K562 (cell line): ENCODE results near the gene SNAP23. TPM values are rescaled to one million over a fixed set of nuclear protein-coding genes. Genes with fewer than 3 reads are reported as not detected.

Experiments used
- ATAC-seq: fragments of 200-7000 bp; cut with Tn5 transposase; 3 replicates; pipeline ENCODE4 v1.9.1; 2020; ENCODE audit warnings: moderate library complexity
- BruUV-seq: library from RNA; stranded (reverse); fragments of 400-500 nt; replicated peaks from 2 replicates; lab custom pipeline; 2021; lab: Mats Ljungman, UMichigan
- CTCF ChIA-PET: fragments of 300-600 bp; formaldehyde crosslinking; extraction: SDS; loops from one replicate; lab custom pipeline; 2021; ENCODE audit warnings: low intra/inter-chr PET ratio; lab: Yijun Ruan, JAX
- POLR2A ChIA-PET: fragments of 300-600, 350-650 bp; sonication (Branson Sonifier 250); formaldehyde crosslinking; extraction: SDS; loops from one replicate; lab custom pipeline; 2021; ENCODE audit warnings: antibody characterized with exemption, inconsistent platforms; lab: Yijun Ruan, JAX
- DNase-seq, 4 experiments: peaks; one replicate each; pipeline versions ENCODE4 v3.0.0 to v3.0.0-alpha.2; 2011 to 2018; ENCODE audit warnings: low spot score in 3 of 4, mixed read lengths in 3 of 4; ENCODE audit errors: extremely low read depth in 1 of 4
- FAIRE-seq: peaks from 2 replicates; lab custom pipeline; 2011; peaks lifted over from hg19 to GRCh38; lab: Jason Lieb, UNC
- H2AFZ ChIP-seq: 2 replicates; pipeline ENCODE4 v1.6.0; 2011; ENCODE audit warnings: low read depth, low read length, control low read depth, inconsistent platforms
- H3K27ac ChIP-seq: fragments of 200-600 bp; 3 replicates; pipeline ENCODE4 v1.8.0; 2011; ENCODE audit warnings: low read depth, mild to moderate bottlenecking, control low read depth, inconsistent platforms, low read length, moderate library complexity, mixed read lengths; ENCODE audit errors: extremely low read depth
- H3K27me3 ChIP-seq, 2 experiments: fragments of 300-600 bp in 1 of 2; 2 replicates in 1 of 2; 3 replicates in 1 of 2; pipeline versions ENCODE4 v1.6.0 to v1.8.0; 2011; ENCODE audit warnings: inconsistent platforms in 2 of 2, low read length in 2 of 2, mild to moderate bottlenecking in 1 of 2, mixed read lengths in 1 of 2, moderate library complexity in 1 of 2; ENCODE audit not compliant: control insufficient read depth in 2 of 2, insufficient read depth in 2 of 2
- H3K36me3 ChIP-seq: fragments of 300-600 bp; 3 replicates; pipeline ENCODE4 v1.8.0; 2011; ENCODE audit warnings: mild to moderate bottlenecking, low read length, inconsistent platforms; ENCODE audit not compliant: control insufficient read depth, insufficient read depth
- H3K4me1 ChIP-seq, 2 experiments: fragments of 200-600 bp in 1 of 2; replicated peaks in 1 of 2; 2 replicates in 1 of 2; 3 replicates in 1 of 2; pipeline versions ENCODE4 v1.5.1 to v1.8.0; 2011; ENCODE audit warnings: inconsistent platforms in 2 of 2, low read length in 2 of 2, mild to moderate bottlenecking in 1 of 2, mixed read lengths in 1 of 2, moderate library complexity in 1 of 2; ENCODE audit not compliant: control insufficient read depth in 2 of 2, insufficient read depth in 2 of 2
- H3K4me2 ChIP-seq: 2 replicates; pipeline ENCODE4 v1.6.1; 2011; ENCODE audit warnings: low read length, control low read depth, inconsistent platforms, mixed read lengths; ENCODE audit not compliant: insufficient read depth
- H3K4me3 ChIP-seq: fragments of 200-600 bp; sonication (generic), shearing (Covaris generic); 2 replicates; pipeline ENCODE4 v1.5.1; 2016; ENCODE audit warnings: control low read depth, inconsistent platforms
- H3K79me2 ChIP-seq: fragments of 200-600 bp; 3 replicates; pipeline ENCODE4 v1.8.0; 2011; ENCODE audit warnings: low read length, inconsistent platforms; ENCODE audit not compliant: control insufficient read depth, insufficient read depth
- H3K9ac ChIP-seq, 2 experiments: 2 replicates each; pipeline versions ENCODE4 v1.6.0 to v1.6.1; 2011; ENCODE audit warnings: low read depth in 2 of 2, low read length in 2 of 2, control low read depth in 1 of 2, inconsistent platforms in 1 of 2, mild to moderate bottlenecking in 1 of 2, mixed read lengths in 1 of 2; ENCODE audit not compliant: insufficient read depth in 1 of 2
- H3K9me1 ChIP-seq: one replicate; pipeline ENCODE4 v1.6.0; 2011; ENCODE audit warnings: inconsistent platforms, mild to moderate bottlenecking, low read length, moderate library complexity; ENCODE audit not compliant: control insufficient read depth, insufficient read depth
- H3K9me3 ChIP-seq: replicated peaks from 2 replicates; pipeline ENCODE4 v1.5.1; 2011; ENCODE audit warnings: low read depth, low read length, inconsistent platforms; ENCODE audit not compliant: control insufficient read depth, insufficient read depth
- H4K20me1 ChIP-seq: replicated peaks from 2 replicates; pipeline ENCODE4 v1.6.1; 2011; ENCODE audit warnings: low read length, inconsistent platforms, mixed read lengths; ENCODE audit not compliant: control insufficient read depth, insufficient read depth
- EGR1 ChIP-seq: fragments of 450-650 bp; conservative IDR thresholded peaks from 2 replicates; pipeline ENCODE4 v1.6.1; 2017; ENCODE audit warnings: mild to moderate bottlenecking
- LCOR ChIP-seq: sonication (generic); formaldehyde crosslinking; IDR thresholded peaks from 2 replicates; pipeline ENCODE4 v1.8.0; 2022; ENCODE audit warnings: mild to moderate bottlenecking, missing genetic modification reagents
- SRSF9 ChIP-seq: fragments of 200-400 bp; formaldehyde crosslinking; IDR thresholded peaks from 2 replicates; pipeline ENCODE4 v1.6.1; 2017; ENCODE audit warnings: low read depth, low read length, borderline replicate concordance
- TFAP4 ChIP-seq: sonication (generic); formaldehyde crosslinking; IDR thresholded peaks from 2 replicates; pipeline ENCODE4 v1.8.0; 2022; ENCODE audit warnings: missing genetic modification reagents, mild to moderate bottlenecking, moderate library complexity, borderline replicate concordance
- ZNF253 ChIP-seq: fragments of 250-450 bp; sonication (Bioruptor Pico); conservative IDR thresholded peaks from 2 replicates; pipeline ENCODE4 v1.6.1; 2021; ENCODE audit warnings: mild to moderate bottlenecking
- WGBS: fragments of 100-300 bp; shearing (Covaris generic); methylation state at CpG from one replicate; pipeline ENCODE4 v1.1.6; 2016; ENCODE audit warnings: low coverage, mixed read lengths; ENCODE audit not compliant: insufficient coverage; ENCODE audit errors: missing lambda C conversion rate; 5-methylcytosine and 5-hydroxymethylcytosine counted together
- in situ Hi-C: fragments of 300-500 bp; cut with MboI; formaldehyde crosslinking; loops from 4 replicates; pipeline ENCODE4 v1.15.0; 2018; ENCODE audit warnings: inconsistent platforms, mixed read lengths
- intact Hi-C: fragments of 100-400 bp; cut with micrococcal nuclease; formaldehyde crosslinking; loops from 2 replicates; pipeline ENCODE4 v1.14.2; 2022
- polyA plus RNA-seq, 8 experiments: library from polyadenylated mRNA; depleted of rRNA in 4 of 8; stranded (reverse) in 5 of 8; unstranded in 3 of 8; fragments of >200 nt; fragmentation: Nextera tagmentation in 2 of 8; fragmentation: Illumina TruSeq in 1 of 8; extraction: Ambion mirVana in 2 of 8; extraction: Trizol in 1 of 8; gene quantifications; 2 replicates each; pipeline versions ENCODE4 v1.2.1 to v1.2.3, GENCODE V29; 2011 to 2014; ENCODE audit warnings: inconsistent platforms in 1 of 8, missing spikeins in 1 of 8
- total RNA-seq, 7 experiments: library from RNA; depleted of rRNA in 6 of 7; stranded (reverse); fragments of >200 nt in 6 of 7; fragmentation: Illumina TruSeq in 2 of 7; extraction: Trizol in 2 of 7; gene quantifications; 2 replicates each; pipeline versions ENCODE4 v1.2.1 to v1.2.3, GENCODE V29; 2011 to 2021; ENCODE audit warnings: low replicate concordance in 1 of 7

SNAP23 gene
- total and polyA plus RNA-seq, 9 of the 15 experiments (the other 6 are each of a cell fraction or from before 2014, with no cell fraction given) = 78.9 to 168 (median 117) TPM

GRCh38 chr15:42448281-42448680 lies 47.2 kb upstream of the SNAP23 start (continued):
- TF ChIP-seq TFAP4 = no peak
- no peak for TF ChIP-seq ZNF253 (CRISPR knock-in tag)

- 93% methylated on average over 12 of the region's 13 CpGs for WGBS
- H3K36me3 ChIP-seq = peaks cover 79% of the 10 kb centered on the region
- no peaks in the 10 kb centered on the region for H3K9me1 ChIP-seq
- no peak for FAIRE-seq
- no peak for TF ChIP-seq EGR1
- no peak for TF ChIP-seq SRSF9
- TF ChIP-seq LCOR (CRISPR knock-in tag) = no peak
- ChIA-PET CTCF (no interaction called here), POLR2A (no interaction called here)
- DNase-seq = no peak
- no peak overlapping the region for H3K4me2 ChIP-seq
- no peaks in the 10 kb centered on the region for H3K79me2 ChIP-seq
- no peaks in the 10 kb centered on the region for H4K20me1 ChIP-seq
- no peak overlapping the region for H2AFZ ChIP-seq
- in situ Hi-C loops (no loop called here), intact Hi-C loops (no loop called here)
- no peak for ATAC-seq
- H3K4me3 ChIP-seq = no peak overlapping the region
- no TSS peak for BruUV-seq
- H3K27ac ChIP-seq = no peak overlapping the region
- no peaks in the 10 kb centered on the region for H3K9me3 ChIP-seq
- H3K27me3 ChIP-seq = no peaks in the 10 kb centered on the region
- no peaks in the 10 kb centered on the region for H3K4me1 ChIP-seq
- H3K9ac ChIP-seq = no peak overlapping the region
Measured at GRCh38 chr15:42449770-42450424, 45.5 kb upstream of the SNAP23 start.
